NCI-H187 (cell line): ENCODE data around the gene C2orf68.
A peak's percentile ranks its signal among the peaks of the same experiment; 100 is the strongest.
"Not testable (repeated sequence)": the region's sequence is repeated elsewhere in the genome, so short reads cannot be mapped to it uniquely, and the experiment has no call there.

Experiments
- DNase-seq, 2 experiments: peaks; one replicate each; lab custom pipeline; 2025; lab: John Stamatoyannopoulos, UW

Gene C2orf68

DNA sequence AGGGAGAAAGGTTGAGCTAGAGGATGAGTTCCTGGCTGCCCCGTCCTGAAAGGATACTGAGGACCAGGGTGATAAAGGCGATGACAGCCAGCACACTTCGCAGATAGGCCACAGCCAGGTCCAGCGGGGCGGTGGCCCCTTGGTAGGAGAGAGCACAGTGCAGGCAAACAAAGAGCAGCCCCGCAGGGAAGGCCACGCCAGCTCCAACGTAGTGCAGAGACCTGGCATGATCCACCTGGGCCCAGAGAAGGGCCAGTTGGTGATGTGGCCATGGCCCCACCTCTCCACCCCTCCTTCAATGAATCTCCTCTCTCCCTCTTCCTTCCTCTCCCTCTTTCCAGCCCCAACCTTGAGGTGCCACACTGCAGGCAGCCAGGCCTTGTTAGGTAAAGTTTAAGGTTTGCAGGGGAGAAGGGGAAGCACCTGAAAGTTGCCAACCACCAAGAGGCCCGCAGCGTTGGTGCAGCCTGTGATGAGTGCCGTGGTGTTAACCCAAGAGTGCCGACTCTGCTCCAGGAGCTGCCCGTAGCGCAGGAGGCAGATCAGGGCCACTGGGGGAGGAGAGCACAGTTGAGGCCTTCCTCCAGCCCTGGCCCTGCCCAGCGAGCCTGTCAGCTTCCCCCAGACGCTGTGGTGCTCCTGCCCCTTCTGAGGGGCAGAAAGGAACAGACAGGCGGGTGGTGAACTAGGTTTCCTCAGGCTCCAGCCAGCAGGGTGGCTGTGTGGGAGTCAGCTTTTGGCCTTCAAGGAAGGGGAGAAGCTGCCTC lies 12.2 kb downstream of the C2orf68 start:
- DNase-seq, result no peak

DNA sequence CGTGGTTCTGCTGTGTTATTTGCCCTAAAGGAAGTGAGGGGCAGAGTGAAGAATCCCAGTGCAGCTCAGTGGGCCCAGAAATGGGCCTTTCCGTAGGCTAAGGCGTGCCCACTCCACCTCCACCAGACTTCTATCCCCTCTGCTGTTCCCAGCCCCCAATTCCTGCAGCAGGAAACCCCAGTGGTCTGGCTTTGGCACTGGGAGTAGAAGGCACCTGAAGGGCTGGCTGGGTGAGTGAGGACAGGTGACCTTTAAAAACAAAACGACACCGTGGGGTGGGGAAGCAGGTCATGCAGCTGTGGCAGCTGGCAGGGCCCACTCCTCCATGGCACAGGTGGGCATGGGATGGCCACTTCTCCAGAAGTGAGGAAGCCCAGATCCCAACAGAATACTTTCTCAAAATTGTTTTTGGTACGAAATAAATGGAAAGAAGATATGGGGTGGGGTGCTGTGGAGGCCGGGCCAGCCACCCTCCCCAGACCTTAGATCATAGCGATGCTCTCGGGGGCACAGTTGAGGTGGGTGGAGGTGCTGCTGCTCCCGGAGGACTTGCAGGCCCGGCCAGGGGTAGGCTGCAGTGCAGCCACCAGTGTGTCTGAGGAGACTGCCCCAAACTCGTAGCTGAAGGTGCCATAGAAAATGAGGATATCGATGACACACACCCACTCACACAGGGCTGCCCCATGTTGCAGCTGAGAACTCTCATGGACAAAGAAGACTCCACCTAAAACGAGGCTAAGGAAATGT lies 13.1 kb downstream of the C2orf68 start:
- no peak for DNase-seq

DNA sequence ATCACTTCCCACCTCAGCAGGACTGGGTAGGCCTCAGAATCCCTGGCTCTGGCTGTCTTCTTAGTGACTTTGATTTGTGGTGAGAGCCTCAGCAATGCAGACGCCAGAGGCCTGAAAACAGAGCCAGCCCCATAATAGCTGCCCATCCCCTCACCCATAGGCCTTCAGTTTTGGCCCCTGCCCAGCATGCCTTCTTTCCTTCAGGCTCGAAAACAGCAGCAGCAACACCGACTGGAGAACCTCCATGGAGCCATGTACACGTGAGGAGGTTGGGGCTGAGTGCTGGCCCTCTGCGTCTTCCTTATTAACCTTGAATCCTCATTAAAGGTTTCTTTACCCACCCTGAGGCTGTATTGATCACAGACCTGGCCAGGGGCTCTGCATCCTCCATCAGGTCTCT lies 14.6 kb downstream of the C2orf68 start:
- DNase-seq, result no peak

DNA sequence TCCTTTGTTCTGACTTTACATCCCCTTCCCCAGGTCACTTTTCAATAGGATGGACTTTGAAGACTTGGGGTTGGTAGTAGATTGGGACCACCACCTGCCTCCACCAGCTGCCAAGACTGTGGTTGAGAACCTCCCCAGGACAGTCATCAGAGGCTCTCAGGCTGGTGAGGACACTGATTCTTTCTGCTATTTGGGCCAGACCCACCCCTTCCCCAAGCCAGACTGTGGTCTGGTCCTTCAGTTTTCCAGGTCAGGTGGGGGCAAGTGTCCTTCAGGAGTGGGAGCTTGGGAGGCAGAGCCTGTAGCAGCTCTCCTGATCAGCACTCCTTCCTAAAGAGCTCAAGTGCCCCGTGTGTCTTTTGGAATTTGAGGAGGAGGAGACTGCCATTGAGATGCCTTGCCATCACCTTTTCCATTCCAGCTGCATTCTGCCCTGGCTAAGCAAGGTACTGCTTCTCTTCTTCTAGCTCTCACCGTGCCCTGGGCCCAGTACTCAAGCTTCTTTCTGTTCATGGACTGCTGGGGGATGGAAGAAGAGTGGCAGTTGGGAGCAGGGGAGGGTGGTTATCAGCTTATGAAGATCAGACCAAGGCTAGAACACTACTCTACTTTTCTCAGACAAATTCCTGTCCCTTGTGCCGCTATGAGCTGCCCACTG lies 15.3 kb downstream of the C2orf68 start:
- no peak for DNase-seq

DNA sequence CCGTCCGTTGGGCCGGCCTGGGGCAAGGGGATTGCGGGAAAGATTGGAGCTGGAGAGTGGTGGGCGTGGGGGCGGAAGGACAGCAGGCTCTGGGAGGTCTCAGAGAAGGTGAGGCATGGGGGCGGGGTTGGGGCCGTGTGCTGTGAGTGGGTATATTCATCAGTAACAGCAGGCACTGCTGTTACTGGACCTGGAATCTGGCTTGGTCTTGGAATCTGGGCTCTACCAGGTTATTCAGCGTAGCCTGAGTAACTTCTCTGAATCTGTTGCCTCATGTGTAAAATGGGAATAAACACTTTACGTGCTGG lies 15.9 kb downstream of the C2orf68 start:
- no peak for DNase-seq

DNA sequence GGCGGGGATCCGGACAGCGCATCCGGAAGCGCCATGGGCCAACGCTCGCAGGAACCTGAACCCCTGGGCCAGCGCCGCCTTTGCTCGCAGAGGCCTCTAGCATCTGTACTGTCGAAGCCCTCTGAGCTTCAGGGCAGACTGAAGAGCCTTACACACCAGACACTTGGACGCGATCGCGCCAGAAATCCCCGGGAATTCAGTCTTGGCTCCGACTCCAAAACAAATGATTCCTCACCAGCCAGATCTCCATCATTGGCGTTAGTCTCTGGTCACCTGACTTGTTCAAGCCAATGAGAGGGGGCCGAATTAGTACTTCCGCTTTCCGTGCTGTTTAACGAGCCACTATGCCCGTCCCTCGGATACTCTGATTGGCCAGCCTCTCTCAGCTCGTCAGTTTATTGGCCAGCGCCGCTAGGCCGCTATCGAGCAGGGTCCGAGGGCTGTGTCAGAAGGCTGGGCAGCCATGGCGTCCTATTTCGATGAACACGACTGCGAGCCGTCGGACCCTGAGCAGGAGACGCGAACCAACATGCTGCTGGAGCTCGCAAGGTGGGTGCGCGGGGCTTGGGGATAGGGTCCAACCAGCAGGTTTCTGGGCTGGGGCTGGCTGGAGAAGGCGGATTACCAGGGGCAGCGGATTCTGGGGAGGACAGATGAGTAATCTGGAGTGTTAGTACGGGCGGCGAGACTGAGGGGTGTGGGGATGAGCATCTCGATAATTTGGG lies 16.4 kb downstream of the C2orf68 start, which contains the start of gene RNF181:
RNF181 (plus strand) TSS at position 445 of the 725 bp plus-strand sequence; CDS start at position 464, 19 bp downstream.
- DNase-seq, result peak; percentile 80 to 82

DNA sequence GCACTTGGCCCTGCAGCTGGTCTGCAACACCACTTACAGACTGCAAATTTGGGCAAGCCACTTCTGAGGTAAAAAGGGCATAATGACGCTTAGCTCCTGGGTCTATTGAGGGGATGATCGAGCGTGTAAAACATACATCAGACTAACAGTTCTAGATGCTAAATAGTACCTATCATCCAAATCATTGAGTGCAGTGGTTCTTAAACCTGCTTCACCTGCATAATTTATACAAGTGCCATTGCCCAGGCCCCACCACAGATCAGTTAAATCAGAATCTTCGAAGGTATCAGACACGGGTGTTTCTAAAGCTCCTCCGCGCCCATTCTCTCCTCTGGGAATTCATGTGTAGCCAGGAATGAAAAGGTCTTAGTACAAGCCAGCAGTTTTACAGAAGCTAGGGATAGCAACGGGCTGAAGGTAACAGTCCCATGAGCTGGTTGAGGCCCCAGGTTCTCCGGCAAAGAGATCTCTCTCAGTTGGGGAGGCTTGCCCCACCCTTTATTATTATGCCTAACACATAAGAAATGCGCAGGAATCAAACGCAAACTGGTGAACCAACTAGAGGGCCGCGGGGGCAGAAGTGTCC lies 17.1 kb downstream of the C2orf68 start:
- DNase-seq, result no peak

DNA sequence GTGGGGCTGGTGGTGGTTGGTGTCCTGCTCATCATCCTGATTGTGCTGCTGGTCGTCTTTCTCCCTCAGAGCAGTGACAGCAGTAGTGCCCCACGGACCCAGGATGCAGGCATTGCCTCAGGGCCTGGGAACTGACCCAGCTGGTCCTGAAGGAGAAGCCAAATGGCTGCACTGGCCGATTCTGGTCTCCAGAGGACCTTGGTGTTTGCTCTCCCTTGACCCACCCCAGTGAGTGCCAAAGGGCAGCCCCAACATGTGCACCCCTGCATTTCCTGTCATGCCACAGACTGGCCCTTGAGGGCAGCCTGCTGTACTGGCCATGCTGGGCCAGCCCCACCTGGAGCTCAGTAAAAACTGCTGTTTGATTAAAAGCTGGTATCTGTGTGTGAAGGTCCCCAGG lies 18.8 kb downstream of the C2orf68 start:
- DNase-seq, result no peak

DNA sequence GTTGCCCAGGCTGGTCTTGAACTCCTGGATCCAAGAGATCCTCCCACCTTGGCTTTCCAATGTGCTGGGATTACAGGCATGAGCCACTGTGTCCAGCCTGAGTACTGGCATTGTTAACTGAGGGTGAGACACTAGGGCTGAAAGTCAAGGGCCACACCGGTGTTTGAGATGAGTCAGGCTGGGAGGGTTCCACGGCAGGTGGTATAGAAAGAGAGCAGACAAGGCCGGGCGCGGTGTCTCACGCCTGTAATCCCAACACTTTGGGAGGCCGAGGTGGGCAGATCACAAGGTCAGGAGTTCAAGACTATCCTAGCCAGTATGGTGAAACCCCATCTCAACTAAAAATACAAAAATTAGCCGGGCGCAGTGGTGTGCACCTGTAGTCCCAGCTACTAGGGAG lies 19.6 kb downstream of the C2orf68 start:
- not testable (repeated sequence) for DNase-seq

DNA sequence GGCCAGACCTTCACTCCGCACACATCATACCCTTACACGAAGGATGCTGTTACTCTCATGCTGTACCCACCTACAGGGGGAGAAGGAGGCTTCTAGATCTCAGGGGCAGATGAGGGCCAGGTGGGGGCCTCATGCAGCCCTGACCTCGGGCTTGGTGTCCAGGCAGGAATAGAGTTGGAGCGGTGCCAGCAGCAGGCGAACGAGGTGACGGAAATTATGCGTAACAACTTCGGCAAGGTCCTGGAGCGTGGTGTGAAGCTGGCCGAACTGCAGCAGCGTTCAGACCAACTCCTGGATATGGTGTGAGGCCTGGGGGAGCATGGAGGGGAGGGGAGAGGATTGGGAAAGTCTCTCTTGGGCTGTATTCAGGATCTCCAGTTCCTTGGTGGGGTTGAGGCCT lies 20.3 kb downstream of the C2orf68 start:
- DNase-seq, result no peak

DNA sequence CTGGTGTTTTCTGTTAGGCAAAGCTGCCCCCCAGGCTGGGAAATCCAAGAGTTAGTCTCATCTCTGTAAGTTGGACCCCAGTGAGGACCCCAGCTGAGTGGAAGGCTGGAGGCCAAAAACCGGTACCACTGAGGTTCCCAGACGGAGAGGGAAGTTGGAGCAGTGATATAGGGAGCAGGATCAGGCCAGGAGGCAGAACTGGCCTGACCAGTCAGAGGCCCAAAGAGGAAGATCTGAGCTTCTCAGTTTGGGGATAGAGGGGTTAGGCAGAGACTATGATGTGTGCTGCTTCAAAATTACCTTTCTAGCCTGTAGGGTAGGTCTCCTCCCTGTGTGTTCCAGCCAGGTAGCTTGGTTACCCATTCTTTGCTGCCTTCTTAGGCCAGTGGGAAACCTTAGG lies 20.9 kb downstream of the C2orf68 start:
- DNase-seq, result no peak

DNA sequence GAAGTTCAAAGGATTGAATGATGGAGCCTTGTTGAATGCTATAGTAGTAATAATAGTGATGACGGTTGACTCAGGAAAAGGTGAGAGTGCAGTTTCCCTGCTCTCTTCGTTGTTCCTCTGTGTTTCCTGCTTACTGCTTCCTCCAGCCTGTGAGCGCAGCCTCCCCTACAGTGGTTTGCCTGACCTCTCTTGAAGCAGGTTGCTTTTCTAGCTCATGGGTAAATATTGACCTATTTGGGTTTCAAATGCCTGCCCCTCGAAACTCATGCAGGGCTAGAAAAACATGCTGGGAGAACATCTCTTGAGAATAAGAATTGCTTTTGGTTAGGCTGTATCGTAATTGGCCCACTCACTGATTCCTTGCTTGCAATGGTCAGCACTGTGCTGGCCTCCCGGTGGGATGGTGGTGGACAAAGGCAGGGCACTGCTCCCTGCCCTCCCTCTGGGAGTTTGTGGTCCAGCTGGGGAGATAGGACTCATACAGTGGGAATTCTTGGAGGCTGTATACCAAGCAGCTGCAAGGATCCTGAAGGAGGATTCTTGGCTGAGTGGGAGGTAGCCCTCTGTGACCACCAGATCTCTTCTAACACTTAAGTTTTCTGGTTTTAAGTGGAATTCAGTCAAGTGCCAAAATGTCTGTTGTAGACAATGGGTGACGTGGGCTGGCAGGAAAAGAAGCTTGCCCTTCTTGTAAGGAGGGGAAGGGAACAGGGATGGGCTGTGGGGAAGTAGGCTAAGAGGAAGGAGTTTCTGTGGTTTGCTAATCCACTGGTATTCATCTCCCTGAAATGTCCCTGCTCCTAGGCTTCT lies 21.7 kb downstream of the C2orf68 start:
- DNase-seq, result no peak

DNA sequence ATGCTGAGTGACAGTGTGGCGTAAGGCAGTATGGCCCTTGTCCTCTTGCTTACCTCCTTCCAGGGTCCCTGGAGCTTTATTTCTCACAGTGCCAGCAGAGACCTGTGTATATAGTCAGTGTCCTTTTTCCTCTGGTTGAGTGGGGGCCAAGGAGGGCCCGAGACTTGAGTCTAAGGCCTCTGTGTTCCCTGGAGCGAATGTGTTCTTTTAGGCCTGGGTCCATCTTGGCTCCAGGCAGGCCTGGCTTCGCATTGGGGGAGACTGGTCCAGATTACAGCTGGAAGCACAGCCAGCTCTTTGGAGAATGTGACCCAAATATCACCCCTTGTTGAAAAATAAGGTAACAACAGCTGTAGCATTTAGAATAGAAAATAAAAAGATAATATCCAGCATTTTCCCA lies 22.7 kb downstream of the C2orf68 start:
- DNase-seq, result no peak

DNA sequence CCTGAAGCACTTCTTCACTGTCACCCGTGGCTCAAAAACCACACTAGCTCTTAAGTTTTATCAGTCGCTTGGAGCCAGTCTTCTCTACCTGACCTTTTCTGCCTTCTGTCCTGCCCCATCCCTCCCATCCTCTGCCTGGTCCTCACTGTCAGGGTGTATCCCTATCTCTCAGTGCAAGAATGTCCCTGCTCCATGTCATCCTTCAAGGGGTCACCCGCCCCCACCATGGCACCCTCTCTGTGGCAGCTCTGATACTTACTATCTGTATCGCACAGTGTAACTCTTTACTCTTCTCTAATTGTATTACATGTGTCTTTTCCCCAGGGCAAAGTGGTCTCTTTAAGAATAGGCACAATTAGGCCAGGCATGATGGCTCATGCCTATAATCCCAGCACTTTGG lies 23.2 kb downstream of the C2orf68 start:
- DNase-seq, result no peak

DNA sequence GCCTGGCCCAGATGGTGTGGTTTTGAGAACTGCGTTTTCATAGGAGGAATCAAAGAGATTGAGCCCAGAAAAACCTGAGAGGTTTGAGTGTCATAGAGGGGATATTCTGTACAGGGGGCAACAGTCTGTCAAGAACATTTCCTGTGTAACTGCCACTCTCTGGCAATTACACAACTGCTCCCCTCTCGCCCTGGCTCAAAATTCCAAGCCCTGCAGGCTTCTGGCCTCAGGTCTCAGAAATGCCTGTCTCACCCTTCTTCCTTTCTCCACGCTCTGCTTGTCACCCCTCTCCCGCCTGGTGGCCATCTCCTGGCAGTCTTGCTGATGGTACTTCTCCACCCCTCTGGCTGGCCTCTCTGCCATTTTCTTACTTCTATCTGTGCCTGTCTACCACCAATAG lies 23.6 kb downstream of the C2orf68 start:
- DNase-seq, result no peak

DNA sequence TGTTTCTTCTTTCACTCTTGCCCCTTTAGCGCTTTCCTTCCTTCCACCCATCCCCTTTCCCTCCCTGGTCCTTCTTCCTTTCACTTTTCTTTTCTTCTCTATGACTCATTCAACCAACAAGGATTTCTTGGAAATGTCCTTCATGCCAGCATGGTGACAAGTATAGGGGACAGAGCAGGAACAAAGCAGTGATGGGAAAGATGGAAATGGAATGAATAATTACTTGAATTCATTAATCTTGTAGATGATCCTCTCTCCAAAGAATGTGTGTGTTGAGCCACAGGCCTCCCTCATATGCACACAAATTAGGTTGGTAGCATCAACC lies 26.1 kb downstream of the C2orf68 start:
- DNase-seq, result no peak

DNA sequence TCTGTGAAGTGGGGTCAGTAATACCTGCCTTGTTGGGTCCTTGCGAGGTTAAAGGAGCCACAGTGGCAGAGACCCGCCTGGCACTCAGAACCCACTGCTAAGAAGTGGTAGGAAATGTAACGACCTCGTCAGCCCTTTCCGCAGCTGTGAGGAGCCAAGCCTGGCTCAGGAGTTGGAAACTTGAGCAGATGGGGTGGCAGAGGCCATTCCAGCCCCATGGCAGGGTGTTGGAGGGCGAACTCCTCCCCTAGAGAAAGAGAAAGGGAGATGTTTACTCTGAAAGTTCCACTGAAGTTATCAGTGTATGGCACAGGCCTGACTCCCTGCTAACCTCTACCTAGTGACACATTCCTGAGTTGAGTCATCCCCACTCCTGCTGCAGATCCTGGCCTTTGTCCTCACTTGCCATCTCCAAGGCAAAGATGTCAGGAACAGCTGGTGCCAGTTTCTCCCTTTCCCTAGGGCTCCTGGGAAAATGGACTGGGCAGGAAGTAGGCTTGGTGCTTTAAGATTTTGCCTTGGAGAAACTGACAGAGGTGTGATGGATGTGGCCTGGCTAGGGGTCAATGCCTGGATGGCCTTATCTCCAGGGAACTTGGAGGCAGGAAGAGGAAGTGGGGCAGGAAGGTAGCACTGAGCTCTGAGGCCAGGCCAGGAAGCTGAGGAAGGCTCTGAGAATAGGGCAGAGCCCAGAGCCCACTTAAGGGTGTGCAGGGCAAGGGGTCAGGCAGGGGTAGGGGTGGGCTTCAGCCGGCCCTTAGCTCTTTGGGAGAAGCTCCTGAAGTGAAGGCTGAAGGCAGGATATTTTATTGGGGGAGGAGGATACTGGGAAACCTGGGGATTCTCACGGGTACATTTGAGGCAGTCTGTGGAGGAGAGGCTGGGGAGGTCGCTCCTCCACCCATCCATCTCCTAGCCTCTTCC lies 26.7 kb downstream of the C2orf68 start:
- DNase-seq, result no peak

DNA sequence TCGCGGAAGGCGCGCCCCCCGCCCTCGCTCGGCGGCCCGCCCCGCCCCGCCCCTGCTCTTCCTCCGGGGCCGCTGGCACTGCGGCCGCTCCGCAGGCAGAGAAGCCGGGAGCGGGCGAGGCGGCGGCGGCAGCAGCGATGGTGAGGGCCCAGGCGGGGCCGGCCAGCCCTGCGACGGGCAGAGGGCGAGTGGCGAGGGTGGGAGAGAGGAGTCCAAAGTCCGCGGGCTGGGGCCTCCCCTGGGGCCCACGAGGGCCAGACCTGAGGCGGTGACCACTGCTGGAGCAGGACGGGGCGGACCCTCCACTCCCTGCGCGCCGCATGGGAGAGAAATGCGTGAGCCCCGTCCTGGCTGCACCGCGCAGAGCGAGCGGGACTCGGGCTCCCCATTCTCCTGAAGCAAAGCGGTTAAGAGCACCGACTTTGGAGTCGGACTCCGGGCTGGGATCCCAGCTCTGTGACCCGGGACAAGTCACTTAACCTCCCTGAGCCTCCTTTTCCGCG lies 27.5 kb downstream of the C2orf68 start, which contains the start of gene VAMP5:
VAMP5 (plus strand) TSS at position 78 of the 503 bp plus-strand sequence; CDS start at position 138, 60 bp downstream.
- DNase-seq, result no peak

DNA sequence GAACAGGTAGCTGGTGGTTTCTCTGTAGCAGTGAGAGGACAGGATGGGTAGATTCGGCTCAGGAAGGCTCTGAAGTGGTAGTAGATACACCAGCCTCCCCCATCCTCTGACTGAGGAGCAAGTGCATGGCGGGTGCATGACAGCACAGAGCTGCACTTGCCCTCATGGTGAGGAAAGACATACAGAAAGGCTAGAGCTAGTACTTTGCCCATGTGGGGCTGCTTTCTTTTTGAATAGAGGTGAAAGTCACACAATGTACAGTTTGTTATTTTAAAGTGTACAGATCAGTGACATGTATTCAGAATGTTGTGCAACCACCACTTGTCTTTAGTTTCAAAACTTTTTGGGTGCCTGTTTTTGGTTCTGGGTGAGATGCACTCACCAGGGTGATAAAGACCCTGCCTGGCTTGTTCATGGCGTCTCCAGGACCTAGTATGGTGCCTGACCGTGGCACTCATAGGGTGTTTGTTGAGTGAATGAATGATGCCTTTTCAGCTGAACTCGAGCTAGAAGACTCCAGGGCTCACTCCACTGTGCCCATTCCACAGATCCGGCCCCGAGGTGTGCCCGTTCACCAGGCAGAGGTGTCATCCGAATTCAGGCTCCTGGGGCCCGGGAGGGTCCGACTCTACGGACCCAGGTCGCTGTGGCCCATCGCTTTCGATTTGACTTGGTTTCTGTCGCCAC lies 28.1 kb downstream of the C2orf68 start:
- no peak for DNase-seq
